Cardiac septum (tissue), 1 donor: ENCODE measurements around the gene TAS2R3. TPM values are rescaled to one million over a fixed set of nuclear protein-coding genes. Genes with fewer than 3 reads are reported as not detected.

ENCODE experiments used
- DNase-seq: peaks from one replicate; pipeline ENCODE4 v3.0.0-alpha.2; 2020; ENCODE audit warnings: low spot score
- intact Hi-C: fragments of 100-400 bp; cut with DNase I; formaldehyde crosslinking; loops from one replicate; pipeline ENCODE4 v1.14.0; 2022
- total RNA-seq: library from RNA; stranded (reverse); fragmentation: NEBNext Ultra II Directional; extraction: Animal tissue kit (Norgen Biotek cat#: 25700); gene quantifications from one replicate; pipeline ENCODE4 v1.2.1, GENCODE V29; 2021
- donor health status: DM: no; HTN: no; CAD: no.

The TAS2R3 gene
- total RNA-seq, 1 donor from 2014 or later, result 0.35 TPM

DNA sequence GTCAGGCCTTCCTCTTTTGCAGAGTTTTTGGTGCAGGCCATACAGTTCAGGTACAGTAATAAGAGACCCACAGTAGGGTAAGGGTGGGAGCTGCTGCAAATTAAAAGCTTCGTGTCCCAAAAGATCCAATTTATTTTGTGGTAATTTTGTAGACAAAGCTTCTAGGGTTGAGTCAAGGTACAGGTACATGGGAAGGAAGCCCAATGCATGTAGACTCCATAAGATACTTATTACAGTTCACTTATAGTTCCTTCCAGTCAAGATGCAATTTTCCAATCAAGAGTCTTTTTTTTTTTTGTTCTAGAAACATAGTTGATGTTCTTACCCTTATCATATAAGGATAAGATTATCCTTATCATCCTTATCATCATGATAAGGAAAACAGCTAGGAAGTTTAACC, 12.5 kb downstream of the TAS2R3 start, which contains the start of gene TAS2R4:
TAS2R4 (plus strand) TSS at position 301 of the 400 bp plus-strand sequence. CDS start 1,815 bp downstream, outside the sequence.
- DNase-seq, result no peak
- intact Hi-C loops, result no loop called here

DNA sequence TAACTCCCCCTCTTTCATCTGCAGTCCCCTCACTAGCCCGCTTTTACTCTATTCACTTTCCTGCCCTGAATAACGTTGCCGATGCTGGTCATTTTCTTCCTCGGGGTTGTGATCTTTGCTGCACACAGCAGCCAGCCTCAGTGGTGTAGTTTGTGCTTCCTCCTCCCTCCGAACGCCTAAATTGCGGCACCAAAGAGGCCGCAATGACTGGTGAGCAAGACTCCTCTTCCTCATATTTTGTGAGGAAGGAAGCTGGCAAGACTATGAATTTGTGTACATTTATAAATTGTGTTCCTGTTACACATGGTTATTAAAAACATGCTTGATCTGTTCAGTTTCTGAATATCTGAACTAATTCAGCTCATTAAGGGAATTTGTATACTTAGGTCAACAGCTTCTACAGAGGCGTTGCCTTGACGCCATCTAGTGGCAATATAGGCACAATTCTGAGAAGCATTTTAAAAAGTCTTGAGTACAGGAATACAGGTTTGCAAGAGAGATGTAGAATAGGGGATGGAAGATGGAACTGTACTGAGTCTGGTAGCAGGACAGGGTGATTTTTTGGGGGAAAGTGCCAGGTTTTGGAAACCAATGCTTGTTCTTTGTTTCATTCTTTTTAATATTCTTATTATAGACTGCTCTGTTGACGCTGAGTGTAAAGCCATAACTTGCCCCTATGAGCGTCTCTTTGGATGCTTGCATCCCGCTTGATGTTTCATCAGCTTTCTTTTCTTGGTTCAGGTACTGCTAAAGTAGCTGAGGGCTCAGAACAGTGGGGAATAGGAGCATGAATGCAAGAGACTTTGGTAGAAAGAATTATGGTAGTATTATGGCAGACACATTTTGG, 22.0 kb downstream of the TAS2R3 start:
- intact Hi-C loops, result no loop called here
- no peak for DNase-seq

DNA sequence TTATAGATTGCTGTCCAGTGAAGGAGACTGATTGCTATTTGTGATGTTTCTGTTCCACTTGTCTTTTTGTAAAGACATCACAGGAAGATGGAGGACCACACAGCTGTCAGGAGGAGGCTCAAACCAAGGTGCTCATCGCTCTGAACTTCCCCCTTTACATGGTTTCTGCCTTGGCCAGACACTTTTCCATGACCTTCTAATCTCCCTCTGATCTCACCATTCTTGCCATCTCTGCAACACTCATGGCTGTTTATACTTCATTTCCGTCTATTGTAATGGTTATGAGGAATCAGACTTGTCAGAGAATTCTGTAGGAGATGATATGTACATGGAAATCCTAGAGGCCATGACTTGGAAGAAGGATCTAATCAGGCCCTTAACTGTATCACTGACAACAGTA, 24.4 kb downstream of the TAS2R3 start:
- no peak for DNase-seq
- intact Hi-C loops, result no loop called here

DNA sequence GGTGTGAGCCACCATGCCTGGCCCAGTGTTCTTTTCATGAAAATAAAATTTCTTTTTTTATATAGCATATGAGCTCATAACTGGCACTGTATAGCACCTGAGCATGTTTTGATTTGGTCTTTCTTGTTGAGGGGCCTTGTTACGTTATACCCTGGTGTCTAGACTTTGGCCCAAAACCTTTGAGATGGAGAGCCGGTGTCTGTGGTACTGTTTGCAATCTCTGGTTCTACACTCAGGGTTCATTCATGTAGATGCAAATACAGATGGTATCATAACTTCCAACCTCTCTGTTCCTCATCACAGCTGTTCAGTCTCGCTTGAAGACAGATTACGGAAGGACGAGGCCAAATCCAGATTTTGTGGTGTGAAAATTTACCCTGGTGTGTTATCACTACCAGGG, 26.0 kb downstream of the TAS2R3 start, which contains the start of gene TAS2R5:
TAS2R5 (plus strand) TSS at position 301 of the 400 bp plus-strand sequence. CDS start 145 bp downstream, outside the sequence.
- no peak for DNase-seq
- intact Hi-C loops, result no loop called here

DNA sequence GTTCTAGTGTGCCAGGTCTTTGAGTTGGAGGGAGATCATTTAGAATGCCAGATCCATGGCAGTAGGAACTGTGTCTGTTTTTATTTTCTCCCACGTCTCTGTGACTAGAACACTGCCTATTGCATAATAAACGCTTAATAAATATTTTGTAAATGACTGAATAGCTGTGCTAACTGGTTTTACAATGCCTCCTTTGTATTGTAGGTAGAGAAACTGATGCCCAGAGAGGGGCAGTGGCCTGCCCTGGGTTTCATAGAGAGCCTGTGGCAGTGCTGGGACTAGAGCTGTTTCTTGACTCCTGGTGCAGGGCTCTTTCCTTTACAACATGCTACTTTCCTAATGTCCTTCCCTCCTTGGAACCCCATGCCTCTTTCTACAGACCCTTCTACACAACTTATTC, 28.6 kb downstream of the TAS2R3 start:
- DNase-seq, result no peak
- intact Hi-C loops, result no loop called here

Other genes starting within 250 kb of the TAS2R3 start
- gene AGK, start 212.7 kb upstream of the TAS2R3 start, total RNA-seq, result 32.7 TPM
- 8.7 TPM for gene DENND11, start 61.9 kb upstream of the TAS2R3 start, total RNA-seq
- gene WEE2, start 55.7 kb upstream of the TAS2R3 start, total RNA-seq, result not detected
- 84.2 TPM for gene SSBP1, start 25.7 kb upstream of the TAS2R3 start, total RNA-seq
- 0.54 TPM for gene TAS2R4, start 12.6 kb downstream of the TAS2R3 start, total RNA-seq
- gene TAS2R5, start 26.1 kb downstream of the TAS2R3 start, total RNA-seq, result 0.40 TPM
- gene PRSS37, start 77.4 kb downstream of the TAS2R3 start, total RNA-seq, result not detected
- gene OR9A4, start 152.3 kb downstream of the TAS2R3 start, total RNA-seq, result not detected
- 1.6 TPM for gene CLEC5A, start 182.9 kb downstream of the TAS2R3 start, total RNA-seq
- not detected for gene TAS2R38, start 209.7 kb downstream of the TAS2R3 start, total RNA-seq
- gene MGAM, start 231.8 kb downstream of the TAS2R3 start, total RNA-seq, result 1.4 TPM